Stimulated activated CD4-positive, alpha-beta T cell treated with anti-CD3 and anti-CD28 coated beads, Interleukin-2, amount 100 ng/mL, for 24 hours (primary cell): Measurements from ENCODE around the gene NPAS3.

Experiments used
- DNase-seq, 2 donors: peaks; one replicate each; pipeline ENCODE4 v3.0.0-alpha.2; 2020

The NPAS3 gene

DNA sequence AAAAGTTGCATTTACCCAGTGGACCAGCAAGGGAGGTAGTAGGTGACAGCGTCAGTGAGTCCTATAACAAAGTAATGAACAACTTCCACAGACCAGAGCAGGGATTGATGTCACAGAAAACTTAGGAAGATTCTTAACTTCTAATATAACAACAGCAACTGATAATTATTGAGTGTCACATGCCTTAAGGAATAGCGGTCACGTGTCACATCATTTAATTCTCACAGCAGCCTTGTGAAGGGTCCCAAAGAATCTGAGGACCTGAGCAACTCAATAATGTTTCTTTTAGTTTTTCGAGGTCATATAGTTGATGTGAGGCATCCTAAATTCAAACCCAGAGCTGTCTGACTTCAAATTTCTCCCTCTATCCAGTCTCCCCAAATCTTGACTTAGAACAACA, 590.0 kb downstream of the NPAS3 start:
- no peak for DNase-seq

DNA sequence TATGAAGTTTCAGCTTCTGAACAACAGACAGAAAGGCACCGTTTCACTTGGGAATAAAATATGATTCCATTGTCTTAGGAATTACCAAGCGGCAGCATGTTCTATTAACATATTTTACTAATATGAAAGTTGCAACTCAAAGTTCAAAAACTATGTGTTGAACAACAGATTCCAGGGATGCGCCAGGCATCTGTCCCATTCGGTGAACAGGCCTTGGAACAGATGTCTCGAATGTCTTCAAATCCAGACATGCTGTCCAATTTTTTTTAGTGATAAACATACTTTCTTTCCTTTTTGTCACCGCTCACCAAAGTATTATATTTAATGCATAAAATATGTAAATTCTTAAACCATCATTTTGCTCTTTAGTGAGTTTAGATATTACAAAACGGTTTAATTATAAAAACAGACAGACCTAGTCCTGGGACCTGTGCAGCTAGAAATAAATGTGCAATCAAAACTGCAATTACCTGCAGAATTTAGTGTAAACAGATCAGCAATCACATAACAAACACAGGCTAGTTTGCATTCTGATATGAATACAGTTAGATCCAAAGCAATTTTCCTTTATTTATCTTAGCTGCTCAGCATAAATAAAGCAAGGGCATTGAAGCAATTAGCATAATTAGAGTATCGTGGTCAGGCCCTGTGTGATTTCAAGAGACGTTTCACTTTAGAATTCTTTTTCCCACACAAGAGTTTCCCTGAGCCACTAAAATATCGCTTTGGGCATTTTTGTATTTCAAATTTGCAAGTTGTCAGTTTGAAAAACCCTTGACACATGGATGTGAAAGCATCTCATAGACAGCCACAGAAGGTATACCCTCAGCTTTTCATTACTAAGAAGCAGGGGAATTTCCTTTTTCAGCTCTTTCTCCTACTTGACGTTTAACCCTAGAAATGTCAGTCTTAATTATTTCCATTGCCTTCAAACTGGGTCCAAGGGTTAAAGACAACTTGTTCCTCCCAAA, 591.4 kb downstream of the NPAS3 start:
- DNase-seq = no peak

DNA sequence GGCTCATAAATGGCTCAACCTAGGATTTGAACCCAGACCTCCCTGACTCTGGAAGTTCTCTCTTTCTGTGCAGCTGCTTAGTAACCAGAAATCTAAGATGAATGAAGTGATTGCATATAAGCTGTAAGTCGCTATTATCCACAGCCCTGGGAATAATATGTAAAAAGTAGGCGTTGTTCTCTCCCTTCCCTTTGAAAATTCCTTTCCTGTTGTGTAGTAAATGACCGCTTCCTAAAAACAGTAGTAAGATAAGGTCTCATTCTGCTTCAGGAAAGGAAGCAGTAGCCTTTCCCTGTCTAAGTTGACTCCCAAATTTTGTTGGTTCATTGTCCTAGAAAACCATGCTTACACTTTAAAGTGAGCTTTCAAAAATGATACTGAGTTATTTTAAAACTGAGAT, 593.9 kb downstream of the NPAS3 start:
- DNase-seq = no peak

DNA sequence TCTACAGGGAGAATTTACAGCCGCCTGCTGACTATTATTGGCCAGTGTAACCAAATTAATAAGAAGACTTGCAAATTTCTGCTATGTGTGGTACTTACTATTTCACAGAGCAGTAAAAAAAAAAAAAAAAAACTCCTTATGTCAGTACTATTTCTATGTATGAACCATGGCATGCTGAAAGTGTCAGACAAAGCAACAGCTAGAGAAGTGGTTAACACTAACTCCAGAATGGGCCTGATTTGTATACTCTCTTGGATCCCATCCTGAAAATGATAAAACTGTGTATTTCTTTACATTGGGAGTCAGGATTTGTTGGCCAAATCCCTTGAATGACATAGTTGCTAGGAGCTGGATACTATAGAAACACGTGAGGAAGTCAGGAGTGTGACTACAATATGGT, 595.4 kb downstream of the NPAS3 start:
- DNase-seq = no peak

GRCh38 chr14:33534632-33535031, 596.0 kb downstream of the NPAS3 start:
- DNase-seq = no peak

- DNase-seq = no peak
Measured at GRCh38 chr14:33539918-33540357, 601.3 kb downstream of the NPAS3 start.

GRCh38 chr14:33541171-33541570, 602.5 kb downstream of the NPAS3 start:
- no peak for DNase-seq

- DNase-seq = no peak
Measured at GRCh38 chr14:33542338-33543287, 603.9 kb downstream of the NPAS3 start.

DNA sequence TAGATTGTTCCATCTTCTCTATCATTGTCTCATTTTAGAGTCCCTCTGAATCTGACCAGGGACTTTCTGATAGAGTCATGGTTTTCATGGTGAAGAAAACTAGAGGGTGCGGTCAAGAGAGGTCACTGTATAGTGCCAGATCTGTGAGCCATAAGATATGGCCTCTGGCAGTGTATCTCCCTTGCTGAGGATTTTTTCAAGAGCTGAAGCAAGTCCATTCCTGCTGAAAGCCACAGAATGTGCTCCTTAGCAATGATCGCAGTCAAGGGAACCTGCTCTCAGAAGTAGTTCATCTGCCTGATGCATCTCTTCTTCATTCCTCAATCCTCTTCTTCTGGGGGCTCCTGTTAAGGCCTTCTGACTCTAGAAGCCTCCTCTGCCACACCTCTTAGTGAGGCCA, 607.0 kb downstream of the NPAS3 start:
- DNase-seq = no peak

- DNase-seq = no peak
Measured at GRCh38 chr14:33548606-33549005, 609.9 kb downstream of the NPAS3 start.

DNA sequence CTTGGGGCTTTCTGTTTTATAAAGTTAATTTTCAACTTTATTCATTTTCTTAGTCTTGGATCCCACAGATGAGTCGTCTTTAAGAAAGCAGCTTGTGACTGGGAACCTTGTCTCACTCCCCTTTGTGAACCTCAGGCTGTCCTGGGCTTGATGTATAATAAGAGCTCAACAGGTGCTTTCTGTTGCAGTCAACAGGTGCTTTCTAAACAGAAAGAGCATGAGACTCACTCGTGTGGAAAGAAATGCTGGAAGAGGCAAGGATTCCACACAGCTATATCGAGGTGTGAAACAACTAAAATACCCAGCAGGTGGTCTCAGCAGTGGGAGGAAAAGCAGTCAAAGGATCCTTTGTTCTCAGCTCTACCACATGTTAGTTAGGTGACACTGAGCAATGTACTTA, 613.3 kb downstream of the NPAS3 start:
- DNase-seq = no peak

DNA sequence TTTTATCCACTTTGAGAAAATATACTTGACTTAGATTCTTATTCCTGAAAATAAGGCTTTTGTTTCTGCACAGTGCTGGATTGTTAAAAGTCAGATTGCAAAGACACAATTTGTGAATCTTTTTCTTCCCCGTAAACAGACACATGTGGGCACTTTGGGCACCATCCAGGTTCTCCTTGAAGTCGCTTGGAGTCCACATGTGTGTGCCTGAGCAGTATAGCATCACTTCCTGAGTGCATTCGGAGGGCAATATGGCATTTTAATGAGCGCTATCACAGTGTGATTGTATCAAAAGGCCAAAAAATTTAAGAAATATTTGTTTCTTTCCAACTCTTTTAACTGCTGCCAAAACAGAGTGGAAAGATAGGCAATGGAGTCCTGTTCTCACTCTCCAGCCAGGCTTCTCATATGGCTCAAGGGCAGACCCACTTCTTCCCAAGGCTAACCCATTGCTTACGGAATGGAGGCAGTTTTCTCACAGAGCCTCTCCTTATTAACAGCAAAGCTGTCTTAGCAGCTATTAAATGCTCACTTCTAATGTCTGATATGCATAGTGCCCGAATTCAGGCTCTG, 615.1 kb downstream of the NPAS3 start:
- DNase-seq = no peak

DNA sequence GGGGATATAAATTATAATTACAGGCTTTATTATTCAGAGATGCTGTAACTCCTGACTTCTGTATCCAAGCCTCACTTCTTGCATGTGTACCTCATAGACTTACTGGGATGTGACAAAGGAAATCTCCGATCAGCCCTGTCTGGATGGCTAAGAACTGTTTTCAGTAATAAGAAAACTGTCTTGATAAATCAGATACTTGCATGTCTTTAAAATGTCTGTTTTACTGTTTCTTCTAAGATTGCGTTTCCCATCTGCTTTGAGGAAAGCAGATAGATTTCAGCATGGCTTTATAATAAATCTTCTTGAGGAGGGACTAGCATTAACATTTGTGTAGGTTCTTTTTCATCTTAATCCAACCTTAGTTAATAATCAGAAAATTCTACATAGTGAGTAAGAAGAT, 616.3 kb downstream of the NPAS3 start:
- DNase-seq = no peak

GRCh38 chr14:33555710-33556350, 617.2 kb downstream of the NPAS3 start:
- DNase-seq = no peak

DNA sequence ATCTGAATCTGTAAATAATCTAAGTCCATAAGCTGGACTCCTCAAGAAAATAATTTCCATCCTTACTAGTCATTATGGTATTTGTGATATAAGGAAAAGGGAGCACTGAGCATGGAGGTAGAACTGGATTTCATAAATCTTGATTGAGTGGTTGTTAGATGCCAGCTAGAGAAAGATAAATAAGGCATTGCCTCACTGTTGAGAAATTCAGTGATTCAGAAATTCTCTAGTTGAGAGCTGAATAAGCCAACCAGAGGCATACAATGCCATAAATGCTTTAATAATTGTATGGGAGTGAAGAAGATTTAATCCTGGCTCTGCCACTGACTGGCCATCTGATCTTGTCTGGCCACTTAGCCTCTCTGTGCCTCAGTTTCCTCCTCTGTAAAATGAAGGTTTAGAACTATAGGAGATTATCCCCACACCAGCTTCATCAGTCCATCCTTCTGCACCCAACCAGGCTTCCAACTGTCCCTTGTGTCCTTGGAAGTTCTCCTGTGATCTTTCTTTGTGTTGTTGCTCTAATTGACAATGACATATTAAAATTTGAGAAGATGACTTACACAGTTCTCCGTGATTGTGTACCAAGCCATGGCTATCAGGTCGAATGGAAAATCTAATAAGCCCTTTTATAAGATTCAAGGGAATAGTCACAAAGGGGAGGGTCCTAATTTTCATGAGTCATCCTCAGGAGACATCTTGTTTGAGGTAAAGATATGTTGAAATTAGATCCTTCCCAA, 617.9 kb downstream of the NPAS3 start:
- no peak for DNase-seq

DNA sequence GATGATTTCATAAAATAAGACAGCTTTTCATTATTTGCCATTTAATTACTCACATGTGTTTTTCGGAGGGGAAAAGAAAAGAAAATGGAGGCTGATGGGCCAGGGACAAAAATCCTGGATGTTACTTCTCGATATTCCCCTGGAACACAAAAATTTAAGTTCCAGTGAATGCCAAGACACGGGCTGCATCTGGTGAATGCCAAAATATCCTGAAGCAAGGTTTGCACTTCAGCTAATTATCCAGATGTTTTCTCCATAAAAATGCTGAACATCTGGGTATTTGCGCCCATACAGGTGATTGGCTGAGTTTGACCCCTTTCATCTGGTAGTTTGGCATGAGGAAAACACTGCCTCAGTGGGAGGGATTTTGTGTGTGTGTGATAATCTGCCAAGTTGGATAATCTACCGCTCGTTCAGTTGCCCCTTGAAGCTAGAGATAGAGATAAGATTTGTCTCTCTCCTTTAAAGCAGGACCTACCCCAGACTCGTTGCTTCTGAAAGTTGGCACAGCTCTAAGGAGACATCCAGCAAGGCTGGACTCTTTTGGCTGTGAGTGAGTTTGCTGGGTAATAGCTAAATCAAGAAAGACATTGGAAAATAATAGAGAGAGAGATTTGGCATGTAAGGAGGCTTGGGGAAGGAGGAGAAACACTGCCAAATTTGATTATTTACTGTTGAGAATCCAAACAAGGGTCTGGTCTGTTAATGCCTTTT, 622.2 kb downstream of the NPAS3 start:
- no peak for DNase-seq

- DNase-seq = no peak
Measured at GRCh38 chr14:33561488-33562175, 623.0 kb downstream of the NPAS3 start.

- no peak for DNase-seq
Measured at GRCh38 chr14:33563191-33563900, 624.7 kb downstream of the NPAS3 start.

- DNase-seq = no peak
Measured at GRCh38 chr14:33563901-33564197, 625.2 kb downstream of the NPAS3 start.
